HEK293 (cell line): Measurements from ENCODE around the gene RPL39.

ENCODE experiments used
- CTCF ChIP-seq: fragments of 450-650 bp; formaldehyde crosslinking; IDR thresholded peaks from 2 replicates; pipeline ENCODE4 v1.5.1; 2016; ENCODE audit warnings: missing biosample characterization, missing genetic modification characterization
- MEIS1 ChIP-seq: sonication (generic); formaldehyde crosslinking; IDR thresholded peaks from 2 replicates; pipeline ENCODE4 v1.8.1; 2022; ENCODE audit warnings: missing genetic modification reagents, mild to moderate bottlenecking, borderline replicate concordance
- ZBTB1 ChIP-seq: fragments of 450-650 bp; formaldehyde crosslinking; IDR thresholded peaks from 2 replicates; pipeline ENCODE4 v1.5.1; 2016; ENCODE audit warnings: missing biosample characterization, missing genetic modification characterization
- ZNF133 ChIP-seq: fragments of 450-650 bp; formaldehyde crosslinking; IDR thresholded peaks from 2 replicates; pipeline ENCODE4 v1.5.1; 2016; ENCODE audit warnings: missing biosample characterization, missing genetic modification characterization
- ZNF274 ChIP-seq, 2 experiments: fragments of 200-500 bp in 1 of 2; fragments of 450-650 bp in 1 of 2; sonication (Bioruptor generic) in 1 of 2; formaldehyde crosslinking in 1 of 2; IDR thresholded peaks; 2 replicates each; pipeline versions ENCODE4 v1.5.1 to v1.6.1; 2014 to 2016; ENCODE audit warnings: borderline replicate concordance in 1 of 2, inconsistent platforms in 1 of 2, low read length in 1 of 2, missing biosample characterization in 1 of 2, missing genetic modification characterization in 1 of 2
- ZNF324 ChIP-seq: fragments of 450-650 bp; formaldehyde crosslinking; IDR thresholded peaks from 2 replicates; pipeline ENCODE4 v1.5.1; 2016; ENCODE audit warnings: missing biosample characterization, missing genetic modification characterization
- ZNF639 ChIP-seq: fragments of 450-650 bp; formaldehyde crosslinking; IDR thresholded peaks from 2 replicates; pipeline ENCODE4 v1.5.1; 2016; ENCODE audit warnings: missing biosample characterization, missing genetic modification characterization
- ZNF660 ChIP-seq: fragments of 450-650 bp; IDR thresholded peaks from 2 replicates; pipeline ENCODE4 v1.5.1; 2018; ENCODE audit warnings: missing biosample characterization, mild to moderate bottlenecking, missing genetic modification characterization

GRCh38 chrX:119763836-119764387, 27.5 kb downstream of the RPL39 start:
- TF ChIP-seq CTCF (no peak), ZNF133 (tag by site-specific recombination) (no peak), ZNF639 (tag by site-specific recombination) (no peak), ZBTB1 (tag by site-specific recombination) (no peak), ZNF660 (no peak), MEIS1 (CRISPR knock-in tag) (no peak), ZNF274 (IDR thresholded peaks at IDR 0.05; ENCODE audit: low read length) (no peak), ZNF274 (tag by site-specific recombination; IDR thresholded peaks at IDR 0.05; ENCODE audit: borderline replicate concordance) (no peak), ZNF324 (tag by site-specific recombination) (no peak)
